ENCODE results near the gene HPCAL4.

Gene HPCAL4

DNA sequence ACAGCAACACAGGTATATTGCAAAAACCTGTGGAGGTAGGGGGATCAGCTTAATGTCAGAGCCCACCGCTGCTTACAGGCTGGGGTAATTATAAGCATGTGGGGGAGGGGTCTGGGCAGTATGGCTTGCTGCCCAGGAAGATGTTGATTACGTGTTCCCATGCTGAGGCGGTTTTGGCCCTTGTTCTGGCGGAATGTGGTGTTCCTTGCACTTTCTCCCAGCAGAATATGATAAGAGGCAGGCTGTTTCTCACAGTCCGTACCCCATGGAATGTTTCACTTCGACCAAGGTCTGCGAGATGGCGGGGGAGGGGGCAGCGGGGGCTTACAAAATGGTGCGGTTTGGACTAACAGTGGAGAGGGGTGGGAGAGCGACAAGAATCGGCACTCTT is 9.8 kb upstream of the HPCAL4 start:
- no peak for DNase-seq (ENCODE audit: low read depth in 2 of 2)

DNA sequence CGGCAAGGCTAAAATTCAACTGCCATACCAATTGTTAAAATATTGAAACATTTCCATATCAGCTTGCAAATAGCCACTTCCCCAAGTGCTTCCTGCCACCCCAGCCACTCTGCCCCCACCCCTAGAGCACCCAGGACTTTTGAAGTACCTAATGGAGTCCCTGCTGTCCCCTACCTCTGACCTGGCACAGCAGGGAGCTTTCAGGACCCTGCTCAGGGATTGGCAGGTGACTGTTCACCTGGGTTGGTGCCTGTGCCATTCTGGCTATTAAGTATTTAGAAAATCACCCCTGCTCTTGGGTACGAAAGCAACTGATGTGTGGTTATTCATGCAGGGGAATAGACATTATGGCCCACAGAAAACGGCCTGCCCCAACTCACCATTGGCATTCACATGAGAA is 9.1 kb upstream of the HPCAL4 start:
- DNase-seq (ENCODE audit: low read depth in 2 of 2): no peak

DNA sequence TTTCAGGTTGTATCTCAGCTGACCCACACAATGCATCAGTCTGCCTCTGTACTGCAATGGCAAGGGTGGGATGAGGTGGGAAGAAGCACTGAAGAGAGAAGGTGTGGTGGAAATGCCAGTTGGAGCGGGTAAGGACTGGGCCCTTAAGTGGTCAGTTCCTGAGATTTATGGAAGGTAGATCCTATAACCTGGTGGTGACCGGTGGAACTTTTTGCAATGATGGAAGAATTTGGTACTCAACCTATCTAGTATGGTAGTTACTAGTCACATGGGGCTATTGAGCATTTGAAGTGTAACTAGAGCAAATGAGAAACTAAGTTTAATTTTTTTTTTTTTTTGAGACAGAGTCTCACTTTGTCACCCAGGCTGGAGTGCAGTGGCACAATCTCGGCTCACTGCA is 8.2 kb upstream of the HPCAL4 start:
- DNase-seq (ENCODE audit: low read depth in 2 of 2): no peak

DNA sequence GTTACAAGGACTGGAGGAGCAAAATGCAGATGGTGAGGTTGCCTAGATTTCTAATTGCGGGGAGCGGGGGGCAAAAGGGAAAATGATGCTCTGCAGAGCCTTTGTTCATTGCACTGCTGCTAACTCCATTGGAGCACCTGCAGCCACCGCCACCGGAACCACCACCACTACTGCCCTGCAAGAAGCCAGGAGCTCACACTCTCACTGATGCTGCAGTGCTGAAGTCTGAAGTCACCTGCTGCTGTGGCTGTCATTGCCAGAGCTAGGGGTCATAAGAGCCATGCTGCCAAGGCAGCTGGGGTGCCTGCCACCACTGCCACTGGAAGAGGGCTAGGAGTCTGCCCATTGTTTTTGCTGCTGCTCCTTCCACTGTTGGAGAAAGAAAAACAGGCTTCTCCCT is 7.3 kb upstream of the HPCAL4 start:
- no peak for DNase-seq (ENCODE audit: low read depth in 2 of 2)

DNA sequence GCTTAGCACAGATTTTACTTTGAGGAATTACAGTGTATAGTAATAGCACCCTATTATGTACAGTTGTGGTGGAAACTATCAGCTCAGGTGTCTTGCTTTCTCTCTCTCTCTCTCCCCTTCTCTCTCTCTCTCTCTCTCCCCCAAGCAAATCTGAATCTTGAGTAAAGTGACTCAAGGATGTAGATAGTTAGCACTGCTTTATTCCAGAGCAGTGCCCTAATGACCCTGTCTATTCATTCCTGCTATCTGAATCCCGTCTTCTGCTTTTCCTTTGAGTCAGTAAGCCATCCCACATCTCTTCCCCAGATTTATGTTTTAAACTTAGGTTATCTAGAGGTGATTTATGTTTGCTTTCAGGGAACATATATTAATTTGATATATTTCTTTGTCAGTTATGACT is 5.2 kb upstream of the HPCAL4 start:
- no peak for DNase-seq (ENCODE audit: low read depth in 2 of 2)

DNA sequence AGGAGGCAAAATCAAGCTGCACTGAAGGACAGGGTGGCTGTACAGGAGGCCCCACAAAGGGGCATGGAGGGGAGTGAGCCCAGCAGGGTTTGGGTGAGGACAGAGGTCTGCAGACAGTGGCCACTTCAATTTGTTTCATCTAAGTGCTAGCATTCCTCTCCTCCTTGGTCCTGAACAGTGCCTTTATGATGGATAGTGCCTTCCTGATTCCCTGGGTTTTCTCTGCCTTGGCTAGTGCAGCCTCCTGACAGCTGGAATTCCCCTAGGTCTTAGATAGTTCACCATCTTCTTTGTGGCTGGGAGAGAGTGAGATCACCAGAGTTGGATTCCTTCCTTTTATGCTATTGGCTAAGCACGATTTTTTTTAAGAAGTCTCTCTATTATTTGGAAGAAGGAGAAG is 3.8 kb upstream of the HPCAL4 start:
- DNase-seq (ENCODE audit: low read depth in 2 of 2): no peak

DNA sequence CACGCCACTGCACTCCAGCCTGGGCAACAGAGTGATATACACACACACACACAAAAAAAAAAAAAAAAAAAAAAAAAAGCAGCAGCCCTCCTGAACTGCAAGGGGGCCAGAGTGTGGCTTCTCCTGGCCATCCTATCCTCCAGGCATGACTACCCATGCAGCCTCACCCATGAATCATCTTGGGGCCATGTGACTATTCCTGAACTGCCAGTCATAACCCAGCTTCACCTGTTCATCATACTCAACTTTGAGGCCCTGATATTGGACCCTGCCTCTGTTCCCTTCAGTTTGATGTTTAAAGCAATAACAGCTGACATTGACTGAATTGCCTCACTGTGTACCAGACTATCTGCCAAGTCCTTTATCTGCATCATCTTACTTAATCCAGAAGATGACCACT is 2.8 kb upstream of the HPCAL4 start:
- DNase-seq (ENCODE audit: low read depth in 2 of 2): no peak

DNA sequence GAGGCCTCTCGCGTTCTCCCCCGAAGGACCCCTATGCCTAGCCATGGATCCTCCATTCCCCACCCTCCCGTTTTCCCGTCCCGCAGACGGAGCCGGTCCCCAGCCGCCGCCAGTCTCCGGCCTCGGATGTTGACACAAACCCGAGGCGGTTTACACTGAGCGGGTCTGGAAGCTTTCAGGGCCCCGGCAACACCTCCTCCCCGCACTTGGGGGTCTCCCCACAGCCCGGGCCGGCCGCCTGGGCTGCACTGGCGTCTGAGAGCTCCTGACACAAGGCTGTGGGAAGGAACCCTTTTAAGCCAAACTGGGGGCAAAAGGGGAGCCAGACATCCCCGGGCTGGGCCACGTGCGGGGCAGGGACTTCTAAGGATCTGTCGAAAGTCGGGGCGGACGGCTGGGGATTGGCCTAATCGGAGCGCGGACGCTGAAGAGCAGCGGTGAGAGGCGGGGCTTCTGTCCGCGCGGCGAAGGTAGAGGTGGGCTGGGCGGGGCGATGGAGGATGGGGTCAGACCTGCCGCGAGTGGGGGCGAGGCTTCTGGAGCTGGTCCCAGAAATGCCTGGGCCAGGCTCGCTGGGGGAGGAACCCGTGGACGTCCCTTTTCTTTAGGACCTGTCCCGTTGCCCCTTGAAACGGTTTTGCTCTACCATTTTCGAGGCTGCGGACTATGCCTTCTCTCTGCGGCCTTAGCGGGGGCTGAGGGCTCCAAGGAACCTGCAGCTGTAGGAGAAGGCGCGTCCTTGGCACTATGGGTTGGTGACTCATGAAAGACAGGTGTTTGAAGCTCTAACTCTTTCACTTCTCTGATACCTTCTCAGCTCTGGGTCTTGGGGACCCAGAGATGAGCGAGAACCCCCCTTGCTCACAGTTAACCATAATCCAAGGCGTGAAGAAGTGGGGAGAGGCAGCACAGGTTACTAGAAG is 1.2 kb upstream of the HPCAL4 start:
- no peak for DNase-seq (ENCODE audit: low read depth in 2 of 2)

DNA sequence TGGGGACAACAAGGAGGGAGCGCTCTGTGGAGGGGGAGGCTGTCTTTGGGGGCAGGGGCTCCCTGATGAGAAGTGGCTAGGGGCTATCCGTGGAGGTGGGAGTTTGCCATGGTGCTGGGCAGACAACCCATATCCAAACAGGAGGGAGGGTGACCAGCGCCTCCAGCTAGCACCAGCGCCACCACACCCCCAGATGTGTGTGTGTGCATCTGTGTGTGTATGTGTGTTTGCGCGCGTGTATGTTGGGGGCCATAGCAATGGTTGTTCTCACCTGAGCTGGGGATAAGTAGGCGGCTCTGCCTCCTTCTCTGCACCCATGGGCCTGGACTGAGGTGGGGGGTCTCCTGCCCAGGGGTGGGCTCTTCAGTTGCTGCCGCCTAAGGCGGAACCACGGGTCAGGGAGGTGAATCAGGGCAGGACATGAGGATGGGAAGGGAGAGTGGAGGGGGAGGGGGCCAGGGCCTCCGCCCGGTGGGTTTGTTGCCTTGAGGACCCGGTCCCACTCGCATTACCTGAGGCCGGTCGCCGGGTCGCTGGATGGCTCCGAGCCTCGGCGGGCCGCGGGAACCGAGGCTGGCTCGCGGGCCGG is 345 bp downstream of the HPCAL4 start:
- no peak for DNase-seq (ENCODE audit: low read depth in 2 of 2)

DNA sequence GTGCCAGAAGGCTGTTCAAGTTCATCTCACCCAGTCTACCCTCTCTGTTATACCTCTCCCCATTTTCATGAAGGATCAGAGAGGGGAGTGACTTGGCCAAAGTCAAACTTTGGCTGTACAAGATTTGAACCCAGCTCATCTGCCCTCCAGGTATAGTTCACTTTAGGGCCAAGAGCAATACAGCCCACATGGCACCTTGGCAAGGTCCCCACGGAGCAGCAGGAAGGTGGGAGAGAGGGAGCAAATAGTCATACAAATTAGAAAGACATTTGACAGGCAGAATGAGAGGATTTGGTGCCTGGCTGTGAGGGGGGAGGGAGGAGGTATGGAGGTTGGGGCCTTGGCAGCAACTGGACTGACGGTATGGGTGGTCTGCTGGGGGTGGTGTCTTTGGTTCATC is 1.0 kb downstream of the HPCAL4 start:
- no peak for DNase-seq (ENCODE audit: low read depth in 2 of 2)

DNA sequence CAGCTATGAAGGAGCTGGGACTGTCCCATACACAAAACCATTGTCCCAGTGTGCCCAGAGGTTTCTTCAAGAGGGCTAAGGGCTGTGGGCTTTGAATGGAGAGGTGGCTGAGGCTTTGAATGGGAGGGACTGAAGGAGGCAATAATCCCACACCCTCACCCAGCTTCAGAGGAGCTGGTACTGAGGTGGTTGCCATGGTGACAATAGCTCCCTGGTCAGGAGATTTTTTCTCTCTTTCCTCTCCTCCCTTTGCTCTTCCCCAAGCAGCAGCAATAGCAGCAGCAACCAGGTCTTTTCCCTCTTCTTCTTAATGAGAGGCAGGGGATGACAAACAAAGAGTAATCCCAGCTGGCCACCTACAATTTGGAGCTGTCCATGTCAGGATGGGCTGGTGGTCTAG is 1.6 kb downstream of the HPCAL4 start:
- no peak for DNase-seq (ENCODE audit: low read depth in 2 of 2)

DNA sequence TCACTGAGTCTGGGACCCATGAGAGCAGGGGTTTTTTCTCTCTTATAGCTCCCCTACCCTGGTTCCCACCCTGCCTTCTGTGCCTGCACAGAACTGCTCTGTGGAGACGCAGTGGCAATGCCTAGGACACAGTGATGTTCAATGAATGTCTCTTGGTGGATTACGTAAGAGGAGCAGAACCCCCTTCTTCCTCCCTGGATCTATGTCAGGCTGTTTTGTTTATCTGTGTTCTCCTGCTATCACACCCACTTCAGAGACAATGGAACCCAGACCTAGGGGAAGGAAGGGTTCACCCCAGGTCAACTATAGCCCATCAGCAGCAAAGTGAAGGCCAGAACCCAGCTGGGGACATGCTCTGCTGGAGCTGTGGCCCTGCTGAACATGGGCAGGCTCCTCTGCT is 2.0 kb downstream of the HPCAL4 start:
- DNase-seq (ENCODE audit: low read depth in 2 of 2): no peak

DNA sequence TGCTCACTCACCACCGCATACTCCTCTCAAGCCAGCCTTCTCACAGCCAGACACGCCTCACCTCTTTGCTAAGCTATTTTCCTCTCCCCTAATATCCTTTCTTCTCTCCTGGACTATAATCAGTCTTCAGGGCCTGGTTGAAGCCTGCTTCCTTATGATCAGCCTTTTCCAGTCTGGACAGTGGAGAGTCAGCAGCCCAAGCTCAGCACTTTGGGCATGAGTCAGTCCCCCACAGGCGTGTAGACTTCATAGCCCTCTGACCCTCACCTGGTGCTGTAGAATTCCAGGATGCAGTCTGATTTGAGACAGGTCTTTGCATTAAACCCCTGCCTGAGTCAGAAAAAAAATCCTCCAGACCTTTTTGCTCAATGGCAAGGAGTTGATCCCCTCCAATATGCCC is 2.5 kb downstream of the HPCAL4 start:
- DNase-seq (ENCODE audit: low read depth in 2 of 2): no peak

DNA sequence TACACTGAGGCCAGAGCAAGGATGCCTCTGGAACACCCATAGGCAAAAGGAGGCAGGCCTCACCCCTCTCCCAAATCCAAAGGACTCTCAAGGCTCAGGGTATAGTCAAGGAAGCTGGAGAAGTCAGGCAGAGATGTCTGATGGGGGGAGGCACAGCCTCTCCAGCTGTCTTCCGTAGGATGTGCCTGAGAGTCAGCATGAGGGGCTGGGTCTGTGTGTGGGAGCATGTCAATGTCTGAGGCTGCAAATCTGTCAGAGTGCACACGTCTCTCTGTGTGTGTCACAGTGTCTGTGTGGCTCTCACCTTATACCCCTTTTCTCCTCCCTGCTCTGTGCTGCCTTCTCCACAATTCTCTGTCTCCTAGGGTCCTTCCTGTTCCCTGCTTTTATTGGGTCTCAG is 4.0 kb downstream of the HPCAL4 start:
- DNase-seq (ENCODE audit: low read depth in 2 of 2): no peak

DNA sequence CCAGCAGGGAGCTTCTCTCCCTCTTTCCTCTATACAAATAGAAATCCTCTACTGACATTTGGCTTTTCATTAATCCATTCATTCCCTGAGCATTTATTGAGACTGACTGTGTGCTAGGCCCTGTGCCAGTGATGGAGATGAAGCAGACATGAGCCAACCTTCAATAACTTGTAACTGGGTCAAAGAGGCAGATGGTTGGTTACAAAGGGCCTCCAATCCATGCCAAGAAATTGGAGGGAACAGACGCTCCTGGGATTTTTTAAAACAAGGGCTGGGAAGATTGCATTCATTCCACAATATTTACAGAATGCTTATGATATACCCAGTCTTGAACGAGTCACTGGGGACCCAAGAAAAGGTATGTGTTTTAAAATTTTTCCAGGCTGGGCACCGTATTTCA is 6.2 kb downstream of the HPCAL4 start:
- no peak for DNase-seq (ENCODE audit: low read depth in 2 of 2)

DNA sequence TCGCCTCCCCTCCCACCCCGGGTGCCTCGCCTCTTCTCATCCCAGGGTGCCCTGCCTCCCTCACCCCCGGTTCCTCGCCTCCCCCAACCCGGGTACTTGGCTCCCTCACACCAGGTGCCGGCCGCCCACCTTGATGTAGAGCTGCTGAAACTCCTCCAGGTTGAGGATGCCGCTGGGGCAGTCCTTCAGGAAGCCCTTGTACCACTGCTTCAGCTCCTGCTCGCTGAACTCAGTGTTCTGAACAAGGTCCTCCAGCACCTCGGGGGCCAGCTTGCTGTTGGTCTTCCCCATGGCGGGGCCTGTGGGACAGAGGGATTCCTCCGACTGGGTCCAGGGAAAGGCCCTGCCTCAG is 6.9 kb downstream of the HPCAL4 start:
- no peak for DNase-seq (ENCODE audit: low read depth in 2 of 2)

DNA sequence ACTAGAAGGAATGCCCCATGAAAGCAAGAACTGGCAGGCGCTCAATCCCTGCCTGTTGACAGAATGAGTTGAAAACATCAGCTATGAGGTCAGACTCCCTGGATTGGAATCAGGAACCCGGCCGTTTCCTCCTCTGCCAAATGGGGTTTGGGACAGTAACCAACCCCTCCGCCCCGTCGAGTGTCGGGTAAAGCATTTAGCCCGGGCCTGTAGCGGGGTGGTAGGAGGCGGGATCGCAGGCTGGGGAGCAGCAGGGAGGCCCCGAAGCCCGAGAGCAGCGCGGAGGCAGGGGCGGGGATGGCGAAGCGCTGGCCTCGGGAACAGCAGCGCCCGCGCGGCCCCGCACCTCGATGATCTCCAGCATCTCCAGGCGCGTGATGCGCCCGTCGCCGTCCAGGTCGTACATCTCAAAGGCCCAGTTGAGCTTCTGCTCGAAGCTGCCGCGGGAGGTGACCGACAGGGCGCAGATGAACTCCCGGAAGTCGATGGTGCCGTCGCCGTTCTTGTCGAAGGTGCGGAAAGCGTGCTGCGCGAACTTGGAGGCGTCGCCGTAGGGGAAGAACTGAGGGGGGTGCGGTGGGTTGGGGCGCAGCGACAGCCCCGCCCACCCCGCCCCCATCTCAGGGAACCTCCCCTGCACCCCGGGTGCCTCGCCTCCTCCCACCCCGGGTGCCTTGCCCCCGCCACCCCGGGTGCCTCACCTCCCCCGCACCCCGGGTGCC is 7.5 kb downstream of the HPCAL4 start:
- no peak for DNase-seq (ENCODE audit: low read depth in 2 of 2)

DNA sequence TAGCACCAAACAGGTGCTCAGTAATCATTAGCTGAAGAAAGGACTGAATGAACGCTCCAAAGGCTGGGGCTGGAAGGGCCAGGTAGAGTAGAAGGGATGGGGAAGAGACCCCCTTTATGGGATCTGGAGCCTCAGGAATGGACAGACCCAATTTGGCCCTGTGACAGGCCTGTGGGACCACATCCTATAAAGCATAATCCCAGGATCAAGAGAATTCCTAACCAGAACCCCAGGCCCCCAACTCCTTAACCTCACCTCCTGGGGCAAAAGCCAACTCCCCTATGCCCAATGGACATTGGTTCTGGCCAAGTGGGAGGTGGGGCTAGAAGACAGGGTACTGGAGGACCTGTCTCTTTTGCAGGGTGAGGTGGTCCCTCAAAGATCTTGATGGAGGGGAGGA is 9.2 kb downstream of the HPCAL4 start:
- DNase-seq (ENCODE audit: low read depth in 2 of 2): no peak

DNA sequence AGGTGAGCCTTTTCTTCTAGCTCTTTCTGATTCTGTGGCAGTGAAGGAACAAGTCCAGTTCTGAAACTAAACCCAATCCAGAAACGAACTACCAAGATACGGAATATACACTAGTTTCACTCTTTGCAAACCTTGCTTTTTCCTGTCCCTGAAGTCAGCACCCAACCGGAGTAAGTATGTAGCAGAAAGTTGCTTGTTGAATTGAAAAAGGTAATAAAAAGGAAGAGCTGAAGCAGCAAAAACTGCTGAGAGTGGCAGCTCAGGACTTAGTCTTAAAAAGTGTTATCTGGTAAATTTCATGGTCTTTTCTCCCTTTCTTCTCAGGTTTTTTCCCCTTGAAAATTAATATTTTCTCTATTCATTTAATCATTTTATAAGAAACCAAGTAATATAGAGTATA is 9.9 kb downstream of the HPCAL4 start:
- no peak for DNase-seq (ENCODE audit: low read depth in 2 of 2)

DNA sequence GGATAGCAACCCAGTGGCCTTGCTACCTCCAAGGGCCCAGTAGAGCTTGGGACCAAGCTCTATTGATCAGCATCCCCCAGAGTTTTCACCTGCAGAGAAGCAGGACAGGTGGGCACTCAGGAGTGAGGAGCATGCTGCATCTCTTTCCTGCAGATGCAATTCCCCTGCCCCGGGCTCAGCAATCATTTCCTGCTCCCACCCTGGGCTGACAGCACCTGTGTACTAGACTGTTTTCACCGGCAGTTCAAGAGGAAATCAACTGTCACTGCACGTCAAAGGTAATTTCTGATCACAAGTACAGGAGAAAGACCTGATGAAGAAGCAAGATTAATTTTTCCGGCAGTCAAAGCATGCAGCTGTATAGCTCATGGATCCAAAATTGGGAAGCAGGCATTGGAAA is 10.5 kb downstream of the HPCAL4 start:
- no peak for DNase-seq (ENCODE audit: low read depth in 2 of 2)

DNA sequence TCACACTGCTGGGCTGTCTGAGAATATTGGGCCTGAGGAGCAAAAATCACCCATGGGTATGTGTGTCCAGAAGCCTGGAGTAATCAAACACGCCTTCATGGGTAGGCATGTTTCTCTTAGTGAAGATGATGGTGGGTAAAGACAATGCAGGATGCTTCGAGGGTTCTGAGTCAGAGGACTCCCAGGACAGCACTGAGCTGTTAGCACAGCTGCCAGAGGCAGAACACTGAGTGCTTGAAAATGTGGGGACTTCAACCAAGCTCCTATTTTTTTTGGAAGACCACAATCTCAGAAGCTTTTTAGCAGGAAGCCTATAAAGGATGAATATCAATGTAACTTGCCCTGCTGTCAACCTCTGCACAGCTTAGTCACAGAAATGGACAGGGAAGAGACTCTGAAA is 11.4 kb downstream of the HPCAL4 start:
- no peak for DNase-seq (ENCODE audit: low read depth in 2 of 2)

DNA sequence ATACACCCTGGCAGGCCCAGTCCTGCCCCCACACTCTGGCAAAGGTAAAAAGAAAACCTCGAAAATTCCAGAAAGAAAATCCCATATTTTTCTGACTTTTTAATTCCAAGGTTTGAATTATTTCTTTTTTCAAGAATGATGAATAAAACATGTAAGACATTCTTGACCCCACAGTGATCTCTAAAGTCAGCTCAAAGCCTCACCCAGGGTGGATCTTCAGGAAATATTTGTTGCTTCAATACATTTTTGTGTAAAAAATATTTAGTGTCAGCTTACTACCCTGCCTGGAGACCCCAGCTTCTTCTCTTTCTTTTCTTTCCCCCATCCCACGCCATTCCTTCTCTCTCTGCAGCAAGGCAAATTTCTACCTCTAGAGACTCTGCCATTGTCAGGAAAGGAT is 12.3 kb downstream of the HPCAL4 start:
- no peak for DNase-seq (ENCODE audit: low read depth in 2 of 2)

DNA sequence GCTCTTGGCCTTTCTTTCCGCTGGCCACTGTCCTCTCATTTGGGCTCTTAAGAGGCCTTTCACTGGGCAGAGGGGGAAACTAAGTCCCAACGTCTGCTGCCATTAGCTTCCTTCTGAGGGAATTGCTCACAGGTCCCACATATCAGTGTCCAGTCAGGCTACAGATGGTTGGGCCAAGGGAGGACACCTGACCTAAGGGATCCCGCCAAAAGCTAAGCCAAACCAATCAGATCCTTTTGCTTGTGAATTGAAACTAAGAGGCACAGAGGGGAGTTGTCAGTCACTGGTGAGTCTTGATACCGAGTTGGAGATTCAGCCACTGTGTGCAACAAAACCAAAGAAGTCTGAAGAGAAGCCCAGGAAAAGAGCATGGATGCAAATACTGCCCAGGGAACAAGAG is 13.6 kb downstream of the HPCAL4 start:
- DNase-seq (ENCODE audit: low read depth in 2 of 2): no peak
